K562 (cell line): ENCODE data around the gene COL13A1. TPM values are rescaled to one million over a fixed set of nuclear protein-coding genes. Genes with fewer than 3 reads are reported as not detected.

Experiments used
- ATAC-seq: fragments of 200-7000 bp; cut with Tn5 transposase; 3 replicates; pipeline ENCODE4 v1.9.1; 2020; ENCODE audit warnings: moderate library complexity
- BruUV-seq: library from RNA; stranded (reverse); fragments of 400-500 nt; replicated peaks from 2 replicates; lab custom pipeline; 2021; lab: Mats Ljungman, UMichigan
- CTCF ChIA-PET: fragments of 300-600 bp; formaldehyde crosslinking; extraction: SDS; loops from one replicate; lab custom pipeline; 2021; ENCODE audit warnings: low intra/inter-chr PET ratio; lab: Yijun Ruan, JAX
- POLR2A ChIA-PET: fragments of 300-600, 350-650 bp; sonication (Branson Sonifier 250); formaldehyde crosslinking; extraction: SDS; loops from one replicate; lab custom pipeline; 2021; ENCODE audit warnings: antibody characterized with exemption, inconsistent platforms; lab: Yijun Ruan, JAX
- DNase-seq, 4 experiments: peaks; one replicate each; pipeline versions ENCODE4 v3.0.0 to v3.0.0-alpha.2; 2011 to 2018; ENCODE audit warnings: low spot score in 3 of 4, mixed read lengths in 3 of 4; ENCODE audit errors: extremely low read depth in 1 of 4
- FAIRE-seq: peaks from 2 replicates; lab custom pipeline; 2011; peaks lifted over from hg19 to GRCh38; lab: Jason Lieb, UNC
- H2AFZ ChIP-seq: 2 replicates; pipeline ENCODE4 v1.6.0; 2011; ENCODE audit warnings: low read depth, low read length, control low read depth, inconsistent platforms
- H3K27ac ChIP-seq: fragments of 200-600 bp; 3 replicates; pipeline ENCODE4 v1.8.0; 2011; ENCODE audit warnings: low read depth, mild to moderate bottlenecking, control low read depth, inconsistent platforms, low read length, moderate library complexity, mixed read lengths; ENCODE audit errors: extremely low read depth
- H3K27me3 ChIP-seq, 2 experiments: fragments of 300-600 bp in 1 of 2; 2 replicates in 1 of 2; 3 replicates in 1 of 2; pipeline versions ENCODE4 v1.6.0 to v1.8.0; 2011; ENCODE audit warnings: inconsistent platforms in 2 of 2, low read length in 2 of 2, mild to moderate bottlenecking in 1 of 2, mixed read lengths in 1 of 2, moderate library complexity in 1 of 2; ENCODE audit not compliant: control insufficient read depth in 2 of 2, insufficient read depth in 2 of 2
- H3K36me3 ChIP-seq: fragments of 300-600 bp; 3 replicates; pipeline ENCODE4 v1.8.0; 2011; ENCODE audit warnings: mild to moderate bottlenecking, low read length, inconsistent platforms; ENCODE audit not compliant: control insufficient read depth, insufficient read depth
- H3K4me1 ChIP-seq, 2 experiments: fragments of 200-600 bp in 1 of 2; replicated peaks in 1 of 2; 2 replicates in 1 of 2; 3 replicates in 1 of 2; pipeline versions ENCODE4 v1.5.1 to v1.8.0; 2011; ENCODE audit warnings: inconsistent platforms in 2 of 2, low read length in 2 of 2, mild to moderate bottlenecking in 1 of 2, mixed read lengths in 1 of 2, moderate library complexity in 1 of 2; ENCODE audit not compliant: control insufficient read depth in 2 of 2, insufficient read depth in 2 of 2
- H3K4me2 ChIP-seq: 2 replicates; pipeline ENCODE4 v1.6.1; 2011; ENCODE audit warnings: low read length, control low read depth, inconsistent platforms, mixed read lengths; ENCODE audit not compliant: insufficient read depth
- H3K4me3 ChIP-seq: fragments of 200-600 bp; sonication (generic), shearing (Covaris generic); 2 replicates; pipeline ENCODE4 v1.5.1; 2016; ENCODE audit warnings: control low read depth, inconsistent platforms
- H3K79me2 ChIP-seq: fragments of 200-600 bp; 3 replicates; pipeline ENCODE4 v1.8.0; 2011; ENCODE audit warnings: low read length, inconsistent platforms; ENCODE audit not compliant: control insufficient read depth, insufficient read depth
- H3K9ac ChIP-seq, 2 experiments: 2 replicates each; pipeline versions ENCODE4 v1.6.0 to v1.6.1; 2011; ENCODE audit warnings: low read depth in 2 of 2, low read length in 2 of 2, control low read depth in 1 of 2, inconsistent platforms in 1 of 2, mild to moderate bottlenecking in 1 of 2, mixed read lengths in 1 of 2; ENCODE audit not compliant: insufficient read depth in 1 of 2
- H3K9me1 ChIP-seq: one replicate; pipeline ENCODE4 v1.6.0; 2011; ENCODE audit warnings: inconsistent platforms, mild to moderate bottlenecking, low read length, moderate library complexity; ENCODE audit not compliant: control insufficient read depth, insufficient read depth
- H3K9me3 ChIP-seq: replicated peaks from 2 replicates; pipeline ENCODE4 v1.5.1; 2011; ENCODE audit warnings: low read depth, low read length, inconsistent platforms; ENCODE audit not compliant: control insufficient read depth, insufficient read depth
- H4K20me1 ChIP-seq: replicated peaks from 2 replicates; pipeline ENCODE4 v1.6.1; 2011; ENCODE audit warnings: low read length, inconsistent platforms, mixed read lengths; ENCODE audit not compliant: control insufficient read depth, insufficient read depth
- CCAR2 ChIP-seq: fragments of 200-400 bp; formaldehyde crosslinking; IDR thresholded peaks from 2 replicates; pipeline ENCODE4 v1.6.1; 2017; ENCODE audit warnings: mild to moderate bottlenecking, low read depth, low read length
- FOXK2 ChIP-seq, 2 experiments: fragments of 450-650 bp; IDR thresholded peaks in 1 of 2; conservative IDR thresholded peaks in 1 of 2; 2 replicates each; pipeline ENCODE4 v1.6.1; 2016; ENCODE audit warnings: low read depth in 2 of 2, mild to moderate bottlenecking in 1 of 2
- HDAC1 ChIP-seq, 2 experiments: fragments of 450-650 bp; IDR thresholded peaks; 2 replicates each; pipeline ENCODE4 v1.6.1; 2016 to 2017; ENCODE audit warnings: inconsistent platforms in 1 of 2, mild to moderate bottlenecking in 1 of 2, moderate library complexity in 1 of 2
- JUNB ChIP-seq: fragments of 450-650 bp; formaldehyde crosslinking; conservative IDR thresholded peaks from 2 replicates; pipeline ENCODE4 v1.4.0; 2020; ENCODE audit warnings: mild to moderate bottlenecking
- KAT2B ChIP-seq: IDR thresholded peaks from one replicate; pipeline ENCODE4 v1.6.1; 2012; ENCODE audit warnings: low read depth, mild to moderate bottlenecking, control low read depth, inconsistent platforms, low read length, moderate library complexity
- MAFK ChIP-seq: IDR thresholded peaks from 2 replicates; pipeline ENCODE4 v1.6.1; 2011; ENCODE audit warnings: low read length, improper control_type of control experiment
- NUFIP1 ChIP-seq: fragments of 450-650 bp; IDR thresholded peaks from 2 replicates; pipeline ENCODE4 v1.6.1; 2018; ENCODE audit not compliant: partially characterized antibody
- TCF15 ChIP-seq: fragments of 250-450 bp; sonication (Bioruptor Pico); IDR thresholded peaks from 2 replicates; pipeline ENCODE4 v1.8.0; 2022; ENCODE audit warnings: moderate library complexity, mild to moderate bottlenecking, inconsistent platforms
- ZBTB49 ChIP-seq: sonication (generic); formaldehyde crosslinking; IDR thresholded peaks from 2 replicates; pipeline ENCODE4 v1.8.0; 2022; ENCODE audit warnings: missing genetic modification reagents, mild to moderate bottlenecking, borderline replicate concordance
- ZFP1 ChIP-seq: fragments of 450-650 bp; formaldehyde crosslinking; IDR thresholded peaks from 2 replicates; pipeline ENCODE4 v1.4.0; 2020; ENCODE audit warnings: mild to moderate bottlenecking, mixed read lengths
- ZNF121 ChIP-seq: sonication (generic); formaldehyde crosslinking; conservative IDR thresholded peaks from 2 replicates; pipeline ENCODE4 v1.8.0; 2022; ENCODE audit warnings: missing genetic modification reagents
- ZNF124 ChIP-seq: sonication (generic); formaldehyde crosslinking; IDR thresholded peaks from 2 replicates; pipeline ENCODE4 v1.8.1; 2022; ENCODE audit warnings: missing genetic modification reagents
- ZNF143 ChIP-seq: sonication (generic); formaldehyde crosslinking; IDR thresholded peaks from 2 replicates; pipeline ENCODE4 v1.9.0; 2022; ENCODE audit warnings: mild to moderate bottlenecking, missing genetic modification reagents
- ZNF584 ChIP-seq: fragments of 200-800 bp; sonication (Bioruptor generic); IDR thresholded peaks from 2 replicates; pipeline ENCODE4 v1.6.1; 2016; ENCODE audit warnings: low read depth, mild to moderate bottlenecking, missing genetic modification characterization, missing compliant biosample characterization
- ZNF639 ChIP-seq, 2 experiments: fragments of 200-800 bp in 1 of 2; sonication (Bioruptor generic) in 1 of 2; sonication (generic) in 1 of 2; formaldehyde crosslinking in 1 of 2; IDR thresholded peaks in 1 of 2; conservative IDR thresholded peaks in 1 of 2; 2 replicates each; pipeline versions ENCODE4 v1.5.0 to v1.6.1; 2016 to 2020; ENCODE audit warnings: missing compliant biosample characterization in 1 of 2, missing genetic modification characterization in 1 of 2, missing genetic modification reagents in 1 of 2
- ZNF740 ChIP-seq, 3 experiments: fragments of 200-800 bp in 1 of 3; sonication (Bioruptor generic) in 1 of 3; sonication (generic) in 1 of 3; formaldehyde crosslinking in 1 of 3; IDR thresholded peaks; 2 replicates each; pipeline versions ENCODE4 v1.6.1 to v1.8.0; 2016 to 2022; ENCODE audit warnings: mild to moderate bottlenecking in 2 of 3, missing compliant biosample characterization in 2 of 3, missing genetic modification characterization in 2 of 3, missing genetic modification reagents in 1 of 3
- ZSCAN29 ChIP-seq: fragments of 450-650 bp; IDR thresholded peaks from 2 replicates; pipeline ENCODE4 v1.6.1; 2017
- WGBS: fragments of 100-300 bp; shearing (Covaris generic); methylation state at CpG from one replicate; pipeline ENCODE4 v1.1.6; 2016; ENCODE audit warnings: low coverage, mixed read lengths; ENCODE audit not compliant: insufficient coverage; ENCODE audit errors: missing lambda C conversion rate; 5-methylcytosine and 5-hydroxymethylcytosine counted together
- in situ Hi-C: fragments of 300-500 bp; cut with MboI; formaldehyde crosslinking; loops from 4 replicates; pipeline ENCODE4 v1.15.0; 2018; ENCODE audit warnings: inconsistent platforms, mixed read lengths
- intact Hi-C: fragments of 100-400 bp; cut with micrococcal nuclease; formaldehyde crosslinking; loops from 2 replicates; pipeline ENCODE4 v1.14.2; 2022
- polyA plus RNA-seq, 8 experiments: library from polyadenylated mRNA; depleted of rRNA in 4 of 8; stranded (reverse) in 5 of 8; unstranded in 3 of 8; fragments of >200 nt; fragmentation: Nextera tagmentation in 2 of 8; fragmentation: Illumina TruSeq in 1 of 8; extraction: Ambion mirVana in 2 of 8; extraction: Trizol in 1 of 8; gene quantifications; 2 replicates each; pipeline versions ENCODE4 v1.2.1 to v1.2.3, GENCODE V29; 2011 to 2014; ENCODE audit warnings: inconsistent platforms in 1 of 8, missing spikeins in 1 of 8
- total RNA-seq, 7 experiments: library from RNA; depleted of rRNA in 6 of 7; stranded (reverse); fragments of >200 nt in 6 of 7; fragmentation: Illumina TruSeq in 2 of 7; extraction: Trizol in 2 of 7; gene quantifications; 2 replicates each; pipeline versions ENCODE4 v1.2.1 to v1.2.3, GENCODE V29; 2011 to 2021; ENCODE audit warnings: low replicate concordance in 1 of 7

Gene COL13A1
- total and polyA plus RNA-seq, 9 of the 15 experiments (the other 6 are each of a cell fraction or from before 2014, with no cell fraction given): not detected

GRCh38 chr10:69976795-69977546 is 175.3 kb downstream of the COL13A1 start:
- BruUV-seq: no TSS peak
- H3K27ac ChIP-seq: no peak overlapping the region
- H4K20me1 ChIP-seq: no peaks in the 10 kb centered on the region
- no peaks in the 10 kb centered on the region for H3K4me1 ChIP-seq
- CTCF ChIA-PET: no interaction called here
- no peaks in the 10 kb centered on the region for H3K9me1 ChIP-seq
- intact Hi-C loops: no loop called here
- H3K36me3 ChIP-seq: no peaks in the 10 kb centered on the region
- H3K9me3 ChIP-seq: peaks cover 2% of the 10 kb centered on the region; the same call in 1 of the 2 replicates
- no peak for FAIRE-seq
- TF ChIP-seq ZSCAN29 (no peak), JUNB (CRISPR knock-in tag) (no peak), ZBTB49 (CRISPR knock-in tag) (no peak), ZNF143 (CRISPR knock-in tag) (no peak), FOXK2 (conservative IDR thresholded peaks at IDR 0.05 in 1 of 2, IDR thresholded peaks at IDR 0.05 in 1 of 2; ENCODE audit: low read depth in 2 of 2) (no peak), ZNF124 (no peak), MAFK (no peak), ZNF121 (CRISPR knock-in tag) (no peak), ZFP1 (no peak), CCAR2 (no peak), ZNF639 (CRISPR knock-in tag; conservative IDR thresholded peaks at IDR 0.05 in 1 of 2, IDR thresholded peaks at IDR 0.05 in 1 of 2) (no peak), KAT2B (no peak), HDAC1 (IDR thresholded peaks at IDR 0.05) (no peak), ZNF584 (no peak), ZNF740 (CRISPR knock-in tag; IDR thresholded peaks at IDR 0.05) (no peak), ZNF740 (tag; IDR thresholded peaks at IDR 0.05) (no peak), NUFIP1 (no peak), TCF15 (CRISPR knock-in tag) (no peak)
- no peak overlapping the region for H3K9ac ChIP-seq
- DNase-seq: no peak
- no peak for ATAC-seq
- no peak overlapping the region for H2AFZ ChIP-seq
- in situ Hi-C loops: no loop called here
- POLR2A ChIA-PET: interaction anchor here (0.6 kb wide), 1 partner anchor 143 kb away, joined by 3 read pairs; no protein-coding TSS in a partner anchor
- no peaks in the 10 kb centered on the region for H3K27me3 ChIP-seq
- H3K4me2 ChIP-seq: no peak overlapping the region
- WGBS: 3% methylated on average over 3 of the region's 3 CpGs
- H3K79me2 ChIP-seq: no peaks in the 10 kb centered on the region
- no peak overlapping the region for H3K4me3 ChIP-seq
